A673 (cell line): ENCODE data around the gene C1orf141. TPM values are rescaled to one million over a fixed set of nuclear protein-coding genes. Genes with fewer than 3 reads are reported as not detected.

ENCODE experiments used
- BruUV-seq: library from RNA; stranded (reverse); fragments of 400-500 nt; replicated peaks from 2 replicates; lab custom pipeline; 2021; lab: Mats Ljungman, UMichigan
- CTCF ChIA-PET: fragments of 300-600 bp; sonication (Branson Sonifier 250); formaldehyde crosslinking; loops from one replicate; lab custom pipeline; 2022; ENCODE audit warnings: antibody characterized with exemption; lab: Charles Lee
- POLR2A ChIA-PET: fragments of 300-600 bp; sonication (Branson Sonifier 250); formaldehyde crosslinking; loops from one replicate; lab custom pipeline; 2022; ENCODE audit warnings: antibody characterized with exemption; ENCODE audit not compliant: low non-redundant PET; lab: Charles Lee
- DNase-seq: peaks from one replicate; pipeline ENCODE4 v3.0.0-alpha.2; 2015; ENCODE audit warnings: low spot score
- H3K27ac ChIP-seq: fragments of 200-600 bp; sonication (generic); 2 replicates; pipeline ENCODE4 v1.5.1; 2016; ENCODE audit warnings: mixed run types, low read depth, mild to moderate bottlenecking, mixed read lengths, antibody characterized with exemption, low read length; ENCODE audit not compliant: poor library complexity, severe bottlenecking
- H3K27me3 ChIP-seq: fragments of 200-600 bp; sonication (generic); replicated peaks from 2 replicates; pipeline ENCODE4 v1.6.1; 2017; ENCODE audit warnings: mixed run types, low read depth, mild to moderate bottlenecking, mixed read lengths, antibody characterized with exemption, low read length; ENCODE audit not compliant: insufficient read depth, poor library complexity
- H3K36me3 ChIP-seq: fragments of 200-600 bp; sonication (generic); 2 replicates; pipeline ENCODE4 v1.6.1; 2016; ENCODE audit warnings: mixed run types, mild to moderate bottlenecking, mixed read lengths, antibody characterized with exemption, low read length; ENCODE audit not compliant: insufficient read depth, poor library complexity, severe bottlenecking
- H3K4me1 ChIP-seq: fragments of 200-600 bp; sonication (generic); 2 replicates; pipeline ENCODE4 v1.6.1; 2017; ENCODE audit warnings: mixed run types, mild to moderate bottlenecking, mixed read lengths, antibody characterized with exemption, low read length; ENCODE audit not compliant: insufficient read depth, poor library complexity, severe bottlenecking
- H3K4me3 ChIP-seq: fragments of 200-600 bp; sonication (generic); 2 replicates; pipeline ENCODE4 v1.5.1; 2016; ENCODE audit warnings: low read depth, mixed run types, mild to moderate bottlenecking, mixed read lengths, low read length; ENCODE audit not compliant: poor library complexity, severe bottlenecking
- H3K9me3 ChIP-seq: fragments of 200-600 bp; sonication (generic); 2 replicates; pipeline ENCODE4 v1.6.1; 2016; ENCODE audit warnings: mixed run types, low read depth, mild to moderate bottlenecking, mixed read lengths, antibody characterized with exemption, low read length; ENCODE audit not compliant: poor library complexity, severe bottlenecking
- EZH2 ChIP-seq: fragments of 200-600 bp; sonication (generic); IDR thresholded peaks from 2 replicates; pipeline ENCODE4 v1.6.1; 2017; ENCODE audit warnings: borderline replicate concordance, low read depth, mild to moderate bottlenecking, mixed read lengths, antibody characterized with exemption, low read length; ENCODE audit not compliant: poor library complexity, severe bottlenecking
- intact Hi-C: fragments of 100-400 bp; cut with micrococcal nuclease; formaldehyde crosslinking; loops from one replicate; pipeline ENCODE4 v1.10.0; 2022; ENCODE audit not compliant: unreplicated experiment
- total RNA-seq: library from RNA; stranded (reverse); gene quantifications from 2 replicates; pipeline ENCODE4 v1.2.3, GENCODE V29; 2021
- TF ChIP-seq, protein P1 (sequence below): fragments of 300-800, 200-600 bp; sonication (generic); conservative IDR thresholded peaks from 2 replicates; pipeline ENCODE4 v1.5.1; 2017; ENCODE audit warnings: low read depth, mild to moderate bottlenecking, antibody characterized with exemption, low read length, moderate library complexity, mixed read lengths

C1orf141 gene
- total RNA-seq, 1 experiment from 2014 or later = not detected

DNA sequence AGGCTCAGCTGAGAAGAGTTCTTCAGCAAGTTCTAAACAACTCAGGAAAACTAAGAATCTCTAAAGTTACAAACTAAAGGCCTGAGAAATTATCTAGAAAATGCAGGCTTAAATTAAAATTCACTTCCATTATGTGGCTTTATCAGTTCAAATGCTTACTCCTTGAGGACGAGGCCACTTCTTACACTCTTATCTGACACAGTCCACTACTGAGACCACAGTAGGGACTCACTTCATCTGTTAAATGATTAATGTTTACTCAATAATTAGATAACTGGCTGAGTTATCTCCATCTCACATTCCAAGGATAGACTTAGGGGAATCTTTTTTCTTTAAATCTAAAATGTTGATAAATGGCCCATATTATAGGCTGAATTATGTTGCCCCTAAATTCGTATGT lies 1.6 kb downstream of the C1orf141 start:
- Histone ChIP-seq H3K4me3 (no peak overlapping the region), H3K27ac (no peak overlapping the region), H3K27me3 (no peaks in the 10 kb centered on the region), H3K36me3 (no peaks in the 10 kb centered on the region), H3K9me3 (no peaks in the 10 kb centered on the region), H3K4me1 (no peaks in the 10 kb centered on the region)
- BruUV-seq = no TSS peak
- TF ChIP-seq, protein P1, sequence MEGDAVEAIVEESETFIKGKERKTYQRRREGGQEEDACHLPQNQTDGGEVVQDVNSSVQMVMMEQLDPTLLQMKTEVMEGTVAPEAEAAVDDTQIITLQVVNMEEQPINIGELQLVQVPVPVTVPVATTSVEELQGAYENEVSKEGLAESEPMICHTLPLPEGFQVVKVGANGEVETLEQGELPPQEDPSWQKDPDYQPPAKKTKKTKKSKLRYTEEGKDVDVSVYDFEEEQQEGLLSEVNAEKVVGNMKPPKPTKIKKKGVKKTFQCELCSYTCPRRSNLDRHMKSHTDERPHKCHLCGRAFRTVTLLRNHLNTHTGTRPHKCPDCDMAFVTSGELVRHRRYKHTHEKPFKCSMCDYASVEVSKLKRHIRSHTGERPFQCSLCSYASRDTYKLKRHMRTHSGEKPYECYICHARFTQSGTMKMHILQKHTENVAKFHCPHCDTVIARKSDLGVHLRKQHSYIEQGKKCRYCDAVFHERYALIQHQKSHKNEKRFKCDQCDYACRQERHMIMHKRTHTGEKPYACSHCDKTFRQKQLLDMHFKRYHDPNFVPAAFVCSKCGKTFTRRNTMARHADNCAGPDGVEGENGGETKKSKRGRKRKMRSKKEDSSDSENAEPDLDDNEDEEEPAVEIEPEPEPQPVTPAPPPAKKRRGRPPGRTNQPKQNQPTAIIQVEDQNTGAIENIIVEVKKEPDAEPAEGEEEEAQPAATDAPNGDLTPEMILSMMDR = no peak
- no peak for TF ChIP-seq EZH2
- DNase-seq = no peak
- ChIA-PET CTCF (no interaction called here), POLR2A (no interaction called here)
- intact Hi-C loops = no loop called here

DNA sequence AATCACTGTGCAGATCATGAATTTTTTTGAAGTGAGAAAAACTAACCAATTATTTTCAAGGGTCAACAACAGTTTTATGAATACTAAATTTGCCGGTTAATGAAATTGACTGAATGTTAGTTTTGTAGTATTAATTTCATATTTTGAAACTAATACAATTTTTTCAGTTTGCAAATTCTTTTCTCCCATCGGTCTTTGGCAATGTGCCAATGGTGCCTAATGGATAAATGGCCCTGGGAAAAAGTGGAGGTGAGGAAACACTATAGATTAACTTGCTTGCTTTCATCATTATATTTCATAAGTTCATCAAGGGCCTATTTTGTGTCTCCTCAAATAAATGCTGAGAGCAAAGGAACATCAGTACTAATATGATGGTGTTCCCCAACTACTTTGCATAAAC lies 4.1 kb downstream of the C1orf141 start:
- intact Hi-C loops = no loop called here
- DNase-seq = no peak
- Histone ChIP-seq H3K9me3 (no peaks in the 10 kb centered on the region), H3K27me3 (no peaks in the 10 kb centered on the region), H3K27ac (no peak overlapping the region), H3K4me1 (no peaks in the 10 kb centered on the region), H3K36me3 (no peaks in the 10 kb centered on the region), H3K4me3 (no peak overlapping the region)
- ChIA-PET CTCF (no interaction called here), POLR2A (no interaction called here)
- TF ChIP-seq, protein P1 = no peak
- TF ChIP-seq EZH2 = no peak
- BruUV-seq = no TSS peak

DNA sequence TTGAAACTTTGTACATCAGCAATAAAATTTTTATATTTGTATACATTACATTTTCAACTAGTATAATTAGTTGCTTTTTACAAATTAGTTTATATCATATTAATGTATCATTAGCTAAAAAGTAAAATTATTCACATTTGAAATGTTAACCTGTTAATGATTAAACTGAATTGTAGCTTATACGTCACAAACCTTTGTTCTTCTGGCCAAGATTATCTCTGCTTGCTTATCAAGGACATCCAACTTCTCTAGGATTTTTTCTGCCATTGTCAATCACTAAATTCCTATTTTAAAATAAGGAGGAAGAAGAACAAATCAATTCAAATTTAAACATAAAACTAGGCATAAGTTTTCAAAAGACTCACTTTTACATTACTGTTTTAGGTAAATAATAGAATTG lies 7.8 kb downstream of the C1orf141 start:
- Histone ChIP-seq H3K4me3 (no peak overlapping the region), H3K27me3 (no peaks in the 10 kb centered on the region), H3K9me3 (no peaks in the 10 kb centered on the region), H3K36me3 (no peaks in the 10 kb centered on the region), H3K4me1 (no peaks in the 10 kb centered on the region), H3K27ac (no peak overlapping the region)
- intact Hi-C loops = no loop called here
- TF ChIP-seq, protein P1 = no peak
- no peak for TF ChIP-seq EZH2
- no TSS peak for BruUV-seq
- ChIA-PET POLR2A (no interaction called here), CTCF (no interaction called here)
- DNase-seq = no peak
